Measurements from ENCODE around the gene TET3.

- no peak for TF ChIP-seq POLR2A (IDR thresholded peaks at IDR 0.05; ENCODE audit: low read length)
- TF ChIP-seq GATA1 (IDR thresholded peaks at IDR 0.05; ENCODE audit: low read depth, low read length) = no peak
These were observed 41.4 kb downstream of the TET3 start for GRCh38 chr2:74025971-74026612.

Measured in erythroblast (primary cell).